Measurements from ENCODE around the gene GARS1.
"Not testable (repeated sequence)": the region's sequence is repeated elsewhere in the genome, so short reads cannot be mapped to it uniquely, and the experiment has no call there.

GRCh38 chr7:30642322-30642721, 47.6 kb downstream of the GARS1 start:
- TF ChIP-seq CTCF (IDR thresholded peaks at IDR 0.05; ENCODE audit: insufficient read depth, low read depth, low read length); EZH2 (IDR thresholded peaks at IDR 0.05; ENCODE audit: insufficient read depth, low read length): not testable (repeated sequence)
